H9 (cell line): Measurements from ENCODE around the gene CASP5. TPM values are rescaled to one million over a fixed set of nuclear protein-coding genes. Genes with fewer than 3 reads are reported as not detected.

Source experiments
- DNase-seq: peaks from one replicate; pipeline ENCODE4 v3.0.0-alpha.2; 2017
- H2AFZ ChIP-seq: one replicate; pipeline ENCODE4 v1.6.1; 2013; ENCODE audit warnings: mild to moderate bottlenecking, low read length, control low read depth, moderate library complexity
- H2AK5ac ChIP-seq: 2 replicates; pipeline ENCODE4 v1.6.1; 2013; ENCODE audit warnings: low read length, control low read depth, mixed read lengths; ENCODE audit not compliant: insufficient read length
- H2BK120ac ChIP-seq: one replicate; pipeline ENCODE4 v1.6.1; 2013; ENCODE audit warnings: low read depth, mild to moderate bottlenecking, low read length, control low read depth, inconsistent platforms; ENCODE audit not compliant: poor library complexity, severe bottlenecking
- H2BK12ac ChIP-seq: 2 replicates; pipeline ENCODE4 v1.6.1; 2013; ENCODE audit warnings: low read length, control low read depth, mixed read lengths, low read depth; ENCODE audit not compliant: insufficient read length
- H2BK15ac ChIP-seq: 2 replicates; pipeline ENCODE4 v1.6.1; 2013; ENCODE audit warnings: low read depth, low read length, control low read depth
- H2BK20ac ChIP-seq: one replicate; pipeline ENCODE4 v1.6.1; 2013; ENCODE audit warnings: low read depth, mild to moderate bottlenecking, low read length, control low read depth, inconsistent platforms; ENCODE audit not compliant: poor library complexity, severe bottlenecking
- H2BK5ac ChIP-seq: 2 replicates; pipeline ENCODE4 v1.6.1; 2013; ENCODE audit warnings: low read length, control low read depth, mixed read lengths; ENCODE audit not compliant: insufficient read length
- H3K14ac ChIP-seq: 2 replicates; pipeline ENCODE4 v1.6.1; 2013; ENCODE audit warnings: low read length, control low read depth; ENCODE audit not compliant: insufficient read depth
- H3K18ac ChIP-seq: 2 replicates; pipeline ENCODE4 v1.6.1; 2013; ENCODE audit warnings: low read depth, mild to moderate bottlenecking, mixed read lengths, low read length, control low read depth; ENCODE audit not compliant: insufficient read length
- H3K23ac ChIP-seq: 2 replicates; pipeline ENCODE4 v1.6.1; 2013; ENCODE audit warnings: low read length, control low read depth, mixed read lengths, low read depth; ENCODE audit not compliant: insufficient read length
- H3K23me2 ChIP-seq: 2 replicates; pipeline ENCODE4 v1.6.1; 2013; ENCODE audit warnings: low read depth, mild to moderate bottlenecking, mixed read lengths, low read length, control low read depth; ENCODE audit not compliant: insufficient read length, poor library complexity, severe bottlenecking
- H3K27ac ChIP-seq: 2 replicates; pipeline ENCODE4 v1.5.1; 2013; ENCODE audit warnings: low read length, control low read depth, mixed read lengths, low read depth; ENCODE audit not compliant: insufficient read length
- H3K27me3 ChIP-seq: 2 replicates; pipeline ENCODE4 v1.6.1; 2013; ENCODE audit warnings: low read length, control low read depth, inconsistent platforms; ENCODE audit not compliant: insufficient read depth
- H3K4ac ChIP-seq: 2 replicates; pipeline ENCODE4 v1.6.1; 2013; ENCODE audit warnings: low read depth, mild to moderate bottlenecking, control low read depth, inconsistent platforms, low read length, moderate library complexity
- H3K4me1 ChIP-seq: 2 replicates; pipeline ENCODE4 v1.6.1; 2013; ENCODE audit warnings: low read length, control low read depth, inconsistent platforms; ENCODE audit not compliant: insufficient read depth
- H3K4me2 ChIP-seq: 2 replicates; pipeline ENCODE4 v1.6.1; 2013; ENCODE audit warnings: low read length, control low read depth, mixed read lengths; ENCODE audit not compliant: insufficient read length, insufficient read depth
- H3K56ac ChIP-seq: 2 replicates; pipeline ENCODE4 v1.6.1; 2013; ENCODE audit warnings: low read depth, mild to moderate bottlenecking, mixed read lengths, low read length, control low read depth; ENCODE audit not compliant: insufficient read length
- H3K79me1 ChIP-seq: 2 replicates; pipeline ENCODE4 v1.6.1; 2013; ENCODE audit warnings: low read depth, mild to moderate bottlenecking, moderate library complexity, low read length, control low read depth, inconsistent platforms; ENCODE audit not compliant: insufficient read depth, poor library complexity, severe bottlenecking
- H3K79me2 ChIP-seq: 2 replicates; pipeline ENCODE4 v1.6.1; 2013; ENCODE audit warnings: low read length, control low read depth, inconsistent platforms; ENCODE audit not compliant: insufficient read depth
- H3K9ac ChIP-seq: 2 replicates; pipeline ENCODE4 v1.6.1; 2013; ENCODE audit warnings: low read length, control low read depth, mixed read lengths; ENCODE audit not compliant: insufficient read length; ENCODE audit errors: extremely low read depth
- H3K9me3 ChIP-seq: one replicate; pipeline ENCODE4 v1.6.1; 2013; ENCODE audit warnings: low read depth, low read length, inconsistent platforms; ENCODE audit not compliant: control insufficient read depth
- H3T11ph ChIP-seq: one replicate; pipeline ENCODE4 v1.6.1; 2013; ENCODE audit warnings: mild to moderate bottlenecking, low read length, control low read depth, inconsistent platforms
- H4K20me1 ChIP-seq: one replicate; pipeline ENCODE4 v1.6.1; 2013; ENCODE audit not compliant: control insufficient read depth, insufficient read length, insufficient read depth
- H4K5ac ChIP-seq: 2 replicates; pipeline ENCODE4 v1.6.1; 2013; ENCODE audit warnings: low read depth, mild to moderate bottlenecking, mixed read lengths, low read length, control low read depth; ENCODE audit not compliant: insufficient read length
- H4K8ac ChIP-seq: replicated peaks from 2 replicates; pipeline ENCODE4 v1.6.1; 2013; ENCODE audit warnings: low read length, control low read depth, mixed read lengths, low read depth; ENCODE audit not compliant: insufficient read length
- H4K91ac ChIP-seq: 2 replicates; pipeline ENCODE4 v1.6.1; 2013; ENCODE audit warnings: low read depth, mild to moderate bottlenecking, moderate library complexity, mixed read lengths, low read length, control low read depth; ENCODE audit not compliant: insufficient read length
- H3K27ac Mint-ChIP-seq, 3 experiments: 2 replicates in 2 of 3; 3 replicates in 1 of 3; pipeline ENCODE4 v1.8.0; 2020 to 2021; ENCODE audit warnings: mixed read lengths in 3 of 3, mild to moderate bottlenecking in 1 of 3, moderate library complexity in 1 of 3
- H3K27me3 Mint-ChIP-seq: 2 replicates; pipeline ENCODE4 v1.8.0; 2021; ENCODE audit warnings: low read depth, mild to moderate bottlenecking, moderate library complexity, mixed read lengths
- H3K36me3 Mint-ChIP-seq, 3 experiments: 2 replicates in 2 of 3; 3 replicates in 1 of 3; pipeline ENCODE4 v1.8.0; 2020 to 2021; ENCODE audit warnings: low read depth in 3 of 3, mixed read lengths in 3 of 3; ENCODE audit not compliant: insufficient read depth in 1 of 3
- H3K4me1 Mint-ChIP-seq, 2 experiments: 2 replicates each; pipeline ENCODE4 v1.8.0; 2020; ENCODE audit warnings: mixed read lengths in 2 of 2
- H3K4me3 Mint-ChIP-seq, 2 experiments: 2 replicates in 1 of 2; 3 replicates in 1 of 2; pipeline ENCODE4 v1.8.0; 2020 to 2021; ENCODE audit warnings: mild to moderate bottlenecking in 2 of 2, mixed read lengths in 2 of 2, moderate library complexity in 1 of 2
- H3K9me3 Mint-ChIP-seq, 2 experiments: 2 replicates in 1 of 2; 3 replicates in 1 of 2; pipeline ENCODE4 v1.8.0; 2020; ENCODE audit warnings: mild to moderate bottlenecking in 2 of 2, mixed read lengths in 2 of 2, moderate library complexity in 1 of 2
- CTCF ChIP-seq: fragments of 200-600 bp; sonication (generic); conservative IDR thresholded peaks from 3 replicates; pipeline ENCODE4 v1.8.0; 2021; ENCODE audit warnings: antibody characterized with exemption, mild to moderate bottlenecking
- WGBS: extraction: QIAGEN DNeasy Blood & Tissue Kit; methylation state at CpG from one replicate; pipeline ENCODE4 v1.1.7; 2013; ENCODE audit warnings: missing lambda C conversion rate, low lambda C conversion rate, mixed read lengths; ENCODE audit not compliant: insufficient read length; ENCODE audit errors: extremely low coverage; 5-methylcytosine and 5-hydroxymethylcytosine counted together
- total RNA-seq: library from RNA; stranded (reverse); gene quantifications from 2 replicates; pipeline ENCODE4 v1.2.1, GENCODE V29; 2021

The CASP5 gene
- total RNA-seq, 1 experiment from 2014 or later: not detected

DNA sequence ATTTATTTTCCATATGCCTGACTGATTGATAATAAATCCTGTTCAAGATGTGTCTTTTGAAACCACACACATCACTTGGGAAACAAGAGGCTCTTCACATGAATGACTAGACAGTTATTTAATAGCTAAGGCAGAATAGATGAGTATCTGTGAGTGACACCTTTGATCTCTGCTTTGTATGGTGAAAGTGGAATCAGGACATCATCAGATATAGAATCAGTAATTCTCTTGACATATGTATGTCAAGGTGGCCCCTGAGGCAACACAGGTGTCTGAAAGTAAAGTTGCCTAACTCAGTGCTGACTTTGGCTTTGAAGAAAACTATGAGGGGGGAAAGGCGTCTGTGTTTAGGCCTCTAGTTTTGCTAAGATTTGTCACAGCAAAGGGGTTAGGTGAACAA is 43.1 kb downstream of the CASP5 start:
- Histone ChIP-seq H3K14ac (no peak overlapping the region), H3K79me2 (no peaks in the 10 kb centered on the region), H2BK5ac (no peak overlapping the region), H3K23ac (no peak overlapping the region), H3K9ac (no peak overlapping the region), H4K20me1 (no peaks in the 10 kb centered on the region), H3K27ac (no peak overlapping the region), H2BK120ac (no peak overlapping the region), H4K8ac (no peak overlapping the region), H2BK15ac (no peak overlapping the region), H3K56ac (no peak overlapping the region), H3K4me2 (no peak overlapping the region), H2BK20ac (no peak overlapping the region), H2BK12ac (no peak overlapping the region), H4K91ac (no peak overlapping the region), H4K5ac (no peak overlapping the region), H2AK5ac (no peak overlapping the region), H3K4ac (no peak overlapping the region), H3K18ac (no peak overlapping the region), H3K23me2 (no peaks in the 10 kb centered on the region), H3K79me1 (no peaks in the 10 kb centered on the region), H3K4me1 (no peaks in the 10 kb centered on the region), H3T11ph (no peak overlapping the region), H2AFZ (no peak overlapping the region), H3K9me3 (no peaks in the 10 kb centered on the region), H3K27me3 (no peaks in the 10 kb centered on the region)
- H3K27me3 Mint-ChIP-seq: no peaks in the 10 kb centered on the region
- H3K36me3 Mint-ChIP-seq: peaks cover under 1 to 3% (median 2%) of the 10 kb centered on the region in 3 experiments; a peak in 3 of 7 replicates
- peaks cover 0 to 2% of the 10 kb centered on the region in 2 experiments; a peak in 2 of 5 replicates for H3K9me3 Mint-ChIP-seq
- H3K4me1 Mint-ChIP-seq: no peaks in the 10 kb centered on the region
- H3K4me3 Mint-ChIP-seq: no peak overlapping the region
- no peak overlapping the region for H3K27ac Mint-ChIP-seq
- WGBS: no CpG with 5 or more reads among the region's 1 CpG
- TF ChIP-seq CTCF: no peak
- DNase-seq: no peak
